Activated CD8-positive, alpha-beta memory T cell treated with anti-CD3 and anti-CD28 coated beads, Interleukin-2, amount 10 ng/mL, durations not matched to agents 7 days and 5 days (primary cell): ENCODE measurements around the gene PDE4D. TPM values are rescaled to one million over a fixed set of nuclear protein-coding genes. Genes with fewer than 3 reads are reported as not detected.

Experiments used
- ATAC-seq: fragments of 150-1000 bp; cut with Tn5 transposase; one replicate; pipeline ENCODE4 v1.10.0; 2021; ENCODE audit warnings: moderate library complexity
- CTCF ChIA-PET: fragments of 350-600 bp; sonication (Branson Sonifier 250); formaldehyde crosslinking; loops from one replicate; lab custom pipeline; 2021; ENCODE audit warnings: antibody characterized with exemption; lab: Charles Lee
- DNase-seq: peaks from one replicate; pipeline ENCODE4 v3.0.0-alpha.2; 2020
- H3K27ac Mint-ChIP-seq: one replicate; pipeline ENCODE4 v1.8.0; 2021; ENCODE audit warnings: mild to moderate bottlenecking, mixed read lengths
- H3K27me3 Mint-ChIP-seq: one replicate; pipeline ENCODE4 v1.8.0; 2021; ENCODE audit warnings: mixed read lengths
- H3K36me3 Mint-ChIP-seq: one replicate; pipeline ENCODE4 v1.8.0; 2021; ENCODE audit warnings: mild to moderate bottlenecking, mixed read lengths
- H3K4me1 Mint-ChIP-seq: one replicate; pipeline ENCODE4 v1.8.0; 2021; ENCODE audit warnings: mixed read lengths
- H3K4me3 Mint-ChIP-seq: one replicate; pipeline ENCODE4 v1.8.0; 2021; ENCODE audit warnings: mild to moderate bottlenecking, moderate library complexity, mixed read lengths
- H3K9me3 Mint-ChIP-seq: one replicate; pipeline ENCODE4 v1.8.0; 2022; ENCODE audit warnings: low read depth, mixed read lengths
- total RNA-seq, 2 experiments: library from RNA; stranded (reverse); gene quantifications; one replicate each; pipeline ENCODE4 v1.2.3, GENCODE V29; 2021

The PDE4D gene
- total RNA-seq, 2 experiments from 2014 or later: 59.3 to 66.2 TPM

DNA sequence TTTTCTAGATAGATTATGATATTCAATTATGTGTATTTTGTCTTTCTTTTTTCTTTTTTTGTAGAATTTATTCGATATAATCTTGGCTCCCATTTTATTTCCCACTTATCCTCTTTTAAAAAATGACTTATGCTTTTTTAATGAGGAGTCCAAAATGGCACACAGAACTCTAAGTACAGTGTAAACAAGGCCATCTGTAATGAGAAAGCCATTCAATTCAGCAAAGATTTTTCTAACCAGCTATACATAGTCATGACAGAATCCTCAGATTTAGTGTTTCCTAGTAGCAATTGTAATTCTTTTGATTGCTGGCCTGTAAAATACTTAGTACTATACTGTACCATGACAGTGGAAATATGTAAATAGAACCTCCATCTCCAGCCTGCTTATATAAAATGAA, 659.3 kb downstream of the PDE4D start:
- CTCF ChIA-PET: no interaction called here
- ATAC-seq (no peak), DNase-seq (no peak)
- peaks cover 62% of the 10 kb centered on the region for H3K27me3 Mint-ChIP-seq
- H3K4me3 Mint-ChIP-seq: no peak overlapping the region
- H3K36me3 Mint-ChIP-seq: no peaks in the 10 kb centered on the region
- H3K9me3 Mint-ChIP-seq: no peaks in the 10 kb centered on the region
- no peak overlapping the region for H3K27ac Mint-ChIP-seq
- peaks cover 7% of the 10 kb centered on the region for H3K4me1 Mint-ChIP-seq

- Mint-ChIP-seq H3K27ac (no peak overlapping the region), H3K27me3 (peaks cover 54% of the 10 kb centered on the region), H3K9me3 (no peaks in the 10 kb centered on the region), H3K4me3 (no peak overlapping the region), H3K36me3 (no peaks in the 10 kb centered on the region), H3K4me1 (no peaks in the 10 kb centered on the region)
- CTCF ChIA-PET: no interaction called here
- DNase-seq (no peak), ATAC-seq (no peak)
Observed at GRCh38 chr5:59231221-59231931, 662.1 kb downstream of the PDE4D start.

GRCh38 chr5:59222687-59223511, 670.6 kb downstream of the PDE4D start:
- Mint-ChIP-seq H3K36me3 (no peaks in the 10 kb centered on the region), H3K27me3 (peaks cover 26% of the 10 kb centered on the region), H3K4me1 (no peaks in the 10 kb centered on the region), H3K27ac (no peak overlapping the region), H3K9me3 (no peaks in the 10 kb centered on the region), H3K4me3 (no peak overlapping the region)
- ATAC-seq (no peak), DNase-seq (no peak)
- CTCF ChIA-PET: interaction anchor here (1.1 to 1.9 kb wide), 4 partner anchors 18 to 145 kb away, joined by 3 to 7 read pairs (median 4); no protein-coding TSS in a partner anchor

DNA sequence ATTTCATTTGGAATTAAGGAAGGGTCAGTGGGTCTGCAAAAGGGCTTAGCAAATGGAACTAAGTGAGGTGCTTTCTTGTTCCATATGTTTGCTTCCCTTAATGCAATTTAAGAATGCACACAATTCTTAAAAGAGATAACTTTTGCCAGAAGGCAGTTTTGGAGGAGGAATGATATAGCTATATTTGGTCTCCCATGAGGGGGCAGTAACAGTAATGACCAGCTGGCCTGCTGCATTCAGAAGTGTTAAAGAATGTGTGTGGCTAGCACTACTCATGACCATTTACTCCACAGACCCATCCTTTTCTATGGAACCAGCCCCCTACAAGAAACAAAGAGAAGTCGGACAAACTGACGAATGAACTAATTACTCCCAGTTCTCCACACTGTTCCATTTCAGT, 671.8 kb downstream of the PDE4D start:
- CTCF ChIA-PET: interaction anchor here (1.2 kb wide), 1 partner anchor 47 kb away, joined by 3 read pairs; no protein-coding TSS in a partner anchor
- H3K27me3 Mint-ChIP-seq: peaks cover 27% of the 10 kb centered on the region

DNA sequence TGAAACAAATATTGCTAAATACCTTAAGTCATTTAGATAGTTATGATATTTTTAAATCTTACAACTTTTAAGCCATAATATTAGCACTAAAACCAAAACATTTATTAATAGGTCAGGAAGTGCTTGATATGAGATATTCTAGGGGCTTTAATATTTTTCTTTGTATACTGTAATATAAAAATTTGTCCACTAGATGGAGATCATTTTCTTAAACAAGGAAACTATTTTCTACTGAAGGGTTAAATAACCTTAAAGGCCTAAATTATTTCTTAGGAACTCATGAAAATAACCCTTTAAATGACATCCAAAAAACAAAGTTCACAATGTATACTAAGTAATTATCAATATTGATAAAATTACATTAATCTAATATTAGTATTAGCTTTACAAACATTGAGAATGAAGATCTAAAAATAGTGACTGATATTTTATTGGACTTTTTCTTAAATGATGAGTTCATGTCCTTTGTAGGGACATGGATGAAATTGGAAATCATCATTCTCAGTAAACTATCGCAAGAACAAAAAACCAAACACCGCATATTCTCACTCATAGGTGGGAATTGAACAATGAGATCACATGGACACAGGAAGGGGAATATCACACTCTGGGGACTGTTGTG, 675.0 kb downstream of the PDE4D start:
- no peak overlapping the region for H3K4me3 Mint-ChIP-seq
- ATAC-seq (no peak), DNase-seq (no peak)
- H3K9me3 Mint-ChIP-seq: no peaks in the 10 kb centered on the region
- CTCF ChIA-PET: no interaction called here
- no peaks in the 10 kb centered on the region for H3K4me1 Mint-ChIP-seq
- peaks cover 34% of the 10 kb centered on the region for H3K27me3 Mint-ChIP-seq
- no peak overlapping the region for H3K27ac Mint-ChIP-seq
- no peaks in the 10 kb centered on the region for H3K36me3 Mint-ChIP-seq

More for the DNA sequence above, 671.8 kb downstream of the PDE4D start:
- Mint-ChIP-seq H3K4me3 (no peak overlapping the region), H3K27ac (no peak overlapping the region), H3K9me3 (no peaks in the 10 kb centered on the region), H3K4me1 (no peaks in the 10 kb centered on the region), H3K36me3 (no peaks in the 10 kb centered on the region)
- ATAC-seq (no peak), DNase-seq (no peak)

GRCh38 chr5:59216841-59217240, 676.7 kb downstream of the PDE4D start:
- no peaks in the 10 kb centered on the region for H3K9me3 Mint-ChIP-seq
- CTCF ChIA-PET: interaction anchor here (1.0 to 1.5 kb wide), 2 partner anchors 164 to 167 kb away, joined by 3 to 4 read pairs; no protein-coding TSS in a partner anchor

GRCh38 chr5:59212596-59212995, 680.9 kb downstream of the PDE4D start:
- DNase-seq: no peak
- Mint-ChIP-seq H3K4me3 (no peak overlapping the region), H3K27ac (no peak overlapping the region), H3K4me1 (no peaks in the 10 kb centered on the region), H3K27me3 (peaks cover 39% of the 10 kb centered on the region), H3K36me3 (no peaks in the 10 kb centered on the region), H3K9me3 (no peaks in the 10 kb centered on the region)
- CTCF ChIA-PET: interaction anchor here (0.6 to 2.6 kb wide), 3 partner anchors 25 to 168 kb away, joined by 3 to 7 read pairs (median 5); no protein-coding TSS in a partner anchor
- no peak for ATAC-seq

More at GRCh38 chr5:59216841-59217240, 676.7 kb downstream of the PDE4D start:
- Mint-ChIP-seq H3K4me3 (no peak overlapping the region), H3K27ac (no peak overlapping the region), H3K27me3 (peaks cover 44% of the 10 kb centered on the region), H3K36me3 (no peaks in the 10 kb centered on the region), H3K4me1 (no peaks in the 10 kb centered on the region)
- DNase-seq: no peak
- no peak for ATAC-seq

GRCh38 chr5:59209758-59210359, 683.7 kb downstream of the PDE4D start:
- ATAC-seq (no peak), DNase-seq (no peak)
- CTCF ChIA-PET: interaction anchor here (0.7 to 2.1 kb wide), 3 partner anchors 22 to 171 kb away, joined by 3 to 10 read pairs (median 3); no protein-coding TSS in a partner anchor
- no peak overlapping the region for H3K27ac Mint-ChIP-seq
- peaks cover 25% of the 10 kb centered on the region for H3K27me3 Mint-ChIP-seq
- H3K9me3 Mint-ChIP-seq: no peaks in the 10 kb centered on the region
- no peaks in the 10 kb centered on the region for H3K4me1 Mint-ChIP-seq
- H3K36me3 Mint-ChIP-seq: no peaks in the 10 kb centered on the region
- no peak overlapping the region for H3K4me3 Mint-ChIP-seq

GRCh38 chr5:59208474-59208873, 685.1 kb downstream of the PDE4D start:
- H3K27ac Mint-ChIP-seq: no peak overlapping the region
- no peaks in the 10 kb centered on the region for H3K9me3 Mint-ChIP-seq
- H3K36me3 Mint-ChIP-seq: no peaks in the 10 kb centered on the region
- H3K4me1 Mint-ChIP-seq: no peaks in the 10 kb centered on the region
- H3K4me3 Mint-ChIP-seq: no peak overlapping the region
- CTCF ChIA-PET: interaction anchor here (1.4 to 2.1 kb wide), 2 partner anchors 20 to 322 kb away, joined by 3 to 10 read pairs; no protein-coding TSS in a partner anchor
- no peak for DNase-seq
- H3K27me3 Mint-ChIP-seq: peaks cover 14% of the 10 kb centered on the region
- ATAC-seq: no peak

- peaks cover 5% of the 10 kb centered on the region for H3K27me3 Mint-ChIP-seq
- no peaks in the 10 kb centered on the region for H3K36me3 Mint-ChIP-seq
- H3K27ac Mint-ChIP-seq: no peak overlapping the region
- DNase-seq (no peak), ATAC-seq (no peak)
- H3K4me3 Mint-ChIP-seq: no peak overlapping the region
- CTCF ChIA-PET: interaction anchor here (1.2 kb wide), 1 partner anchor 17 kb away, joined by 3 read pairs; no protein-coding TSS in a partner anchor
- H3K4me1 Mint-ChIP-seq: no peaks in the 10 kb centered on the region
- no peaks in the 10 kb centered on the region for H3K9me3 Mint-ChIP-seq
Observed at GRCh38 chr5:59207401-59207800, 686.1 kb downstream of the PDE4D start.

GRCh38 chr5:59206132-59206581, 687.4 kb downstream of the PDE4D start:
- Mint-ChIP-seq H3K9me3 (no peaks in the 10 kb centered on the region), H3K27me3 (peaks cover 3% of the 10 kb centered on the region), H3K27ac (no peak overlapping the region), H3K4me1 (no peaks in the 10 kb centered on the region), H3K4me3 (no peak overlapping the region), H3K36me3 (no peaks in the 10 kb centered on the region)
- ATAC-seq (no peak), DNase-seq (no peak)
- CTCF ChIA-PET: interaction anchor here (1.2 kb wide), 1 partner anchor 16 kb away, joined by 3 read pairs; no protein-coding TSS in a partner anchor

GRCh38 chr5:59204114-59204897, 689.2 kb downstream of the PDE4D start:
- Mint-ChIP-seq H3K27me3 (no peaks in the 10 kb centered on the region), H3K36me3 (no peaks in the 10 kb centered on the region), H3K4me1 (no peaks in the 10 kb centered on the region), H3K27ac (no peak overlapping the region), H3K9me3 (no peaks in the 10 kb centered on the region), H3K4me3 (no peak overlapping the region)
- CTCF ChIA-PET: no interaction called here
- no peak for ATAC-seq
- DNase-seq: no peak
